Left lobe of liver (tissue), 2 donors: ENCODE measurements around the gene OR8J3. TPM values are rescaled to one million over a fixed set of nuclear protein-coding genes. Genes with fewer than 3 reads are reported as not detected.
"Not testable (repeated sequence)": the region's sequence is repeated elsewhere in the genome, so short reads cannot be mapped to it uniquely, and the experiment has no call there.

Experiments used
- ATAC-seq: fragments of 200-7000 bp; cut with Tn5 transposase; one replicate; pipeline ENCODE4 v1.9.1; 2020; ENCODE audit warnings: mild to moderate bottlenecking, moderate library complexity
- DNase-seq: peaks from one replicate; pipeline ENCODE4 v3.0.0-alpha.2; 2020; ENCODE audit warnings: low spot score
- total RNA-seq: library from RNA; stranded (reverse); gene quantifications from one replicate; pipeline ENCODE4 v1.2.1, GENCODE V29; 2021
- donor health status: DM: no; HTN: no; CAD: no; lungs with moderate emphysema.
- donor health status: DM: no; HTN: yes; CAD: no.

OR8J3 gene, protein sequence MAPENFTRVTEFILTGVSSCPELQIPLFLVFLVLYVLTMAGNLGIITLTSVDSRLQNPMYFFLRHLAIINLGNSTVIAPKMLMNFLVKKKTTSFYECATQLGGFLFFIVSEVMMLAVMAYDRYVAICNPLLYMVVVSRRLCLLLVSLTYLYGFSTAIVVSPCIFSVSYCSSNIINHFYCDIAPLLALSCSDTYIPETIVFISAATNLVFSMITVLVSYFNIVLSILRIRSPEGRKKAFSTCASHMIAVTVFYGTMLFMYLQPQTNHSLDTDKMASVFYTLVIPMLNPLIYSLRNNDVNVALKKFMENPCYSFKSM
- total RNA-seq, result not detected

DNA sequence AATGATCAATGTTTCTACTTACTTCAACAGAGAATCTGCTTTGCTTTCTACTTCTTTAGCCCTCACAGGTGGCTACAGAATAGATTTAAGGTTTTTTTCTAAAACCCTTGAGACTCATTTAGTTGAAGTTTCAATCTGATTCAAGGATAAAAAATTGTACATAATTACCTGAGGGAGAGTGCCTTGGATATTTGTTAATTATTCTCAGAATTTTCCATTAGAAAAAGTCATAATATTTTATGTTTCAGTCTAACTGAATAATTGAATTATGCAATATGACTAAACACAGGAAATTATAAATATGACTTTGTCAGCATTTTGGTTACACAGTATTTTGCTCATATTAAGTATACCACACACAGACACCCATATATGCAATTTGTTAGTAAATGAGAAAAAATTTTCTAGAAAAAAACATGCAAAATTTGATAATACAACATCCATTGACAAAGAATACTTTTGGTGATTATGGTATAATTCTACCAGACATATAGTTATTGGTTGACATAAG lies at the start of gene OR8J3:
TSS of gene OR8J3 (minus strand) at position 51 of the 511 bp plus-strand sequence. CDS start 2,483 bp downstream, outside the sequence.
- DNase-seq, result no peak
- ATAC-seq, result no peak

DNA sequence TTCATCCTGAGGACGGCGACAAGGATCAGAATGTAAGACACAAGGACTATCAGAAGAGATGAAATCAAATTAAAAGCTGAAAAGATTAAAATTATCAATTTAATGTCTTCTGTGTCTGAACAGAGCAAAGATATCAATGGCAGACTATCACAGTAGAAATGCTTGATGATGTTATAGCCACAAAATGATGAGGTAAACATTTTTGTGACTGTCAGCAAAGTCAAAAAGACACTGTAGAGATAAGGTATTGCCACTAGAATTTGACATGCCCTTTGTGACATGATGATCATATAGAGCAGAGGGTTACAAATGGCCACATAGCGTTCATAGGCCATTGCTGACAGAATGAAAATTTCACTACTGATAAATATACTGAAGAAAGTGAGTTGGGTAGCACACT lies 48.6 kb upstream of the OR8J3 start:
- ATAC-seq (no peak), DNase-seq (no peak)

DNA sequence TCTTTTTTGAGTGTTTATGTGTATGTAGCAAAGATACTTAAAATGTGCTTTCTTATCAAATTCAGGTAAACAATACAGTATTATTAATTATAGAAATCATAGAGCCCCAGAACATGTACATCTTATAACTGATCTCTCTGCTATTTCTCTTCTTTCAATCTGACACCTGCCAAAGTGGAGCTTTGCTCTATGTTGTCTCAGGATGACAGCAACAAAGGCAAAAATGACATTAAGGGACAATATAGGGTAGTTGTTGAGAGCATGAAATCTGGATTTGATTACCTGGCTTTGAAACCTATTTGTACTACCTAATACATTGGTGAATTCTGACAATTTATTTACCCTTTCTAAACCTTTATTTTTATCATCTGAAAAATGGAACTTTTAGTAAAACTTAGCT lies 43.5 kb upstream of the OR8J3 start:
- DNase-seq (no peak), ATAC-seq (no peak)

DNA sequence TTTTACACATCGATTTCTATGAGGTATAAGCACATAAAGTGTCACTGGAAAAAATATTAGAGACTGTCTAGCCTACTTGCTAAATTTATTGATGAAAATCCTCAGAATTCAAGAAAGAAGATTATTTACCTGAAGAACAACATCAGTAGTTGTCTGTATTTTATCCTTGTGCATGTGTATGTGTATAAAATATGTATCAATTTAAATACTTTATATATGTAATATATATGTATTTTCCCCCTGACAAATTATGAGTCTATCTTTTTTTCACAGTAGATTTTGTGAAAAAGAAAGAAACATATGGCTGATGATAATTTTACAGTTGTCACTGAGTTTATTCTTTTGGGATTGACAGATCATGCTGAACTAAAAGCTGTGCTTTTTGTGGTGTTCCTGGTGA lies 36.3 kb upstream of the OR8J3 start, which contains the start of gene OR5J2:
TSS of gene OR5J2 (plus strand) at position 301 of the 400 bp plus-strand sequence. CDS start at position 301, 0 bp downstream.
- ATAC-seq (no peak), DNase-seq (no peak)

DNA sequence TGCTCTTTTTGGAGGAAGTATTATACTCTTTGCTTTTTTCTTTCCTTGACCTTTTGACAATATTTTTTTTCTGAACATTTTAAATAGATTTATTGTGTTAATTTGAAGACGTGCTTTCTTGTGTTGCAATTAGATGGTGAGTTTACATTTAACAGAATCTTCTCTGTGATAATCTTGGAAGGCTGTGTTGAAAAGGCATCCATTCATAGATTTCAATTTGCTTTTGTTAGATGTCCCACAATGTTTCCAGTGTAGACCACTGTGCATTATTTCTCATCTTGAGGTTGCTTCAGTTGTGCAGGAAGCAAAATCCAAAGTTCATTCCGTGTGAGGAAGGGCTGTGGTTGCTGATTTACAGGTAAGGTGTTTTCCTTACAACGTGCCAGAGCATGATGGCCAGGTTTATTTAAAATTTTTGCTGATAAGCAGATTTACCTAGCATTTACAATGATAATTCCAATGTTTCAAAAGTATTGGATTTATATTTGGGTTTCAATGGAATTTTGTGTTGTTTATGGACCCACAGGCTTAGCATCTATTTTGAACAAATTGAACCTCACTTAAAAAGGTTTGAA lies 32.3 kb upstream of the OR8J3 start:
- no peak for ATAC-seq
- DNase-seq, result no peak

DNA sequence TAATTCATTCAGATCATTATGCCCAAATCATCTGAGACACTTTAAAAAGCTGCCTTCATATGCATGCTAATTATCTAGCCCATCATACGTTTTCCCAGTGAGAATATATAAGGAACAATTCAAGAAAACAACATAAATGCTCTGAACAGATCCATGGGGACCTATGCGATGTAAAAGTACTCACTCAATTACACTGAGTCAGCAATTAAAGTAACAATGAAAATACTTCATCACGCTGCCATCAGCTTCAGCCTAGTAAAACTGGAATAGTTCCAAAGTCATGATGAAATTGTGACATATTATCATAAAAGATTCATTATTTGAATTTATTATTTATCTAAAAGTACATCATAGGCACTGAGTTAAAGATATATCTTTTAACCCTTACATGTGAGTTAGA lies 23.8 kb upstream of the OR8J3 start:
- no peak for ATAC-seq
- DNase-seq, result no peak

DNA sequence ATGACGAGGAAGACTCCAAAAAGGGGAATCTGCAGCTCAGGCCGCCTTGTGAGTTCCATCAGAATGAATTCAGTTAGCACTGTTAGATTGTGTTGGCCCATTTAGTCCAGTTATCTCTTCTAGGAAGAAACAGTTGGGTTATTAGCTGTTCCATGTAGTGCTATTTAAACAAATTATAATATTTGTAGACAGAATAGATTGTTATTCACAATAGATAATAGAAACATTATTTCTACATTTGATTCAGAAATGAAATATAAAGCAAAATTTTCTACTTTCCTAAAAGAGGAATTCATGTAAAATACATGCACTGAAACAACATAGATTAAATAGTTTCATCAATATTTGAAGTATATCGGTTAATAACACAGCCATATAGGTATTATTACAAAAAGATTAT lies 20.2 kb upstream of the OR8J3 start, which contains the start of gene OR8K5:
TSS of gene OR8K5 (minus strand) at position 101 of the 400 bp plus-strand sequence. CDS start at position 101, 0 bp downstream.
- ATAC-seq (no peak), DNase-seq (no peak)

DNA sequence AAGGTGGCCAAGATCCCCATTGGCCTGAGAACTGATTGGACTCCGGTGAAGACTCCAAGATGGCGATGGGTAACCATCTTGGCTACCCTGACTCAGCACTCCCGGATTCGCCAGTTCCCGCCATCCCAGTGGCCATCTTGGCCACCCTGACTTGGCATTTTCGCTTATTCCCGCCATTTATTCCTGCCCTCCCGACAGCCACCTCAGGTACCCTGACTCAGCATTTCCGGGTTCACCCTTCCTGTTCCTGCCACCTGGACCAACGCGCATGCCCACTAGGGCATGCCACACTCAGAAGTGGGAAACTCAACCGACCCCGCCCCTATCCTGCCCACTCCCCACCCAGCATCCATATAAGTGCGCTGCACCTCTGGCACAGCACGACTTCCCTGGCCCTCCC lies 12.3 kb upstream of the OR8J3 start:
- ATAC-seq (no peak), DNase-seq (no peak)

DNA sequence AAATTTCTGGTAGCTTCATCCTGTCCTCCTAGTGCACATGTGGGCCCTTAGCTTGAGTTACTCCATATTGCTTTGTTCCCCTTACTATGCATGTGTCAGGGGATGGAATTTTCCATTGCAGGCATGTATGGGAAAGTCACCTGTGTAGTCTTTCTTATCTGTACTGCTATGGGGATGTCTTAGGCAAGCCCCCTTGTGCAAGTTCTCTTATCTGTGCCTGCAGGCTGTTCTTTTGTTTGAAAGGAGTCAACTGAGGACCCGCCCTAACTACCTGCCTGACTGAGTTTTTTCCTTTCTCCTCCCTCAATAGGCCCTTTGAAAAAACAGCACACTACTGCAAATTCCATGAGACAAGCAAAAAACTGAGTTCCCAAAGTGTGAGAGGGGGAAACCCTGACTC lies 11.4 kb upstream of the OR8J3 start:
- no peak for DNase-seq
- no peak for ATAC-seq

DNA sequence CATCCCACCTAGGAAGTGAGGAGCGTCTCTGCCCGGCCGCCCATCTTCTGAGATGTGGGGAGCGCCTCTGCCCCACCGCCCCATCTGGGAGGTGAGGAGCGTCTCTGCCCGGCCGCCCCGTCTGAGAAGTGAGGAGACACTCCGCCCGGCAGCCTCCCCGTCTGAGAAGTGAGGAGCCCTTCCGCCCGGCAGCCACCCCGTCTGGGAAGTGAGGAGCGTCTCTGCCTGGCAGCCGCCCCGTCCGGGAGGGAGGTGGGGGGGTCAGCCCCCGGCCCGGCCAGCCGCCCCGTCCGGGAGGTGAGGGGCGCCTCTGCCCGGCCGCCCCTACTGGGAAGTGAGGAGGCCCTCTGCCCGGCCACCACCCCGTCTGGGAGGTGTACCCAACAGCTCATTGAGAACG lies 3.7 kb upstream of the OR8J3 start:
- not testable (repeated sequence) for DNase-seq, ATAC-seq

DNA sequence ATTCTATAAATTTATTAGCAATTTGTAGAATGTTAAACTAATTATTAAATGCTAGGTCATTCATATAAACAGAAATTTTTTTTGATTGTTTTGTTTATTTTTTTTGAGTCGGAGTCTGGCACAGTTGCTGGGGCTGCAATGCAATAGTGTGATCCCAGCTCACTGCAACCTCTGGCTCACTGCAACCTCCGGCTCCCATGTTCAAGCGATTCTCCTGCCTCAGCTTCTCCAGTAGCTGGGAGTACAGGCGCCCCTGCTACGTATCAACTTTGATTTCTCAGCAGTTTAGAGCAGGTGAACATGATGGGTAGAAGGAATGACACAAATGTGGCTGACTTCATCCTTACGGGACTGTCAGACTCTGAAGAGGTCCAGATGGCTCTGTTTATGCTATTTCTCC lies 17.9 kb downstream of the OR8J3 start, which contains the start of gene OR8H3:
TSS of gene OR8H3 (plus strand) at position 301 of the 400 bp plus-strand sequence. CDS start at position 301, 0 bp downstream.
- ATAC-seq, result no peak
- DNase-seq, result no peak

DNA sequence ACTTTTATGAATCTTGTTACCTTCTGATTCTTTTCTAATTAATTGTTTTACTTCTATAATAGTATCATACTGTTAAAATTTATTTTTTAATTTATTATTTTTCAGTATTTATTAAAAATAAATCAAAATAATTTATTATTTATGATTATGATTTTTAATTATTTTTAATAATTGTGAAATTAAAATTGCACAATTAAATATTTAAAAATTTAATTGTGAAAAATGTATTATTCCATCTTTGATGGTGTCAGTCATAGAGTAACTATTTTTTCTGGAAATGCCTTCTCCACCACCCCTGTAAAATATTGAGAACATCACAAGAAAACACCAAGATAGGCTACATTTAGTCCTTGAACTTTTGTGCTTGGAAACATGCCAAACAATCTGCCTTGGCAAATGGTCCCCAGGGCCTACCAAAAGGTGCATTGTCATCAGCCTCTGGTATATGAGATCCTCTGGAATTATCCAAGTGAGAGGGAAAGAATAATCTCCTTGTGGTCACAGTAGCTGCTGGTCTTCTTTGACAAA lies 36.7 kb downstream of the OR8J3 start, which contains the start of gene OR8H2:
TSS of gene OR8H2 (plus strand) at position 478 of the 528 bp plus-strand sequence. CDS start 1,356 bp downstream, outside the sequence.
- DNase-seq (no peak), ATAC-seq (no peak)

DNA sequence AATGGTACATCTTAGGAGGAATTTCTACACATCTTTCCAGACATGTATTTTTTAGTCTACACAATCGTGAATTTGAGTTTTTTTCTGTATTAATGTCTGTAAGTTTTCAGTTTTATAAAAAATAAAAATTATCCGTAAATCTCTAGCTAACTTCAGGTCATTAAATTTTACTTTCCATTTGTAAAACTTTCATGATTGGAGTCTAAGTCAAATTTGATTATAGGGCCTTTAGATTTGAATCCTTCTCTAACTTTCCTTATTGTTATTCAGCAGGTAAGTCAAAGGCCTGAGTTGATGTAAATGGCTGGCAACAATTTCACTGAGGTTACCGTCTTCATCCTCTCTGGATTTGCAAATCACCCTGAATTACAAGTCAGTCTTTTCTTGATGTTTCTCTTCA lies 47.0 kb downstream of the OR8J3 start, which contains the start of gene OR8I2:
TSS of gene OR8I2 (plus strand) at position 301 of the 400 bp plus-strand sequence. CDS start at position 301, 0 bp downstream.
- ATAC-seq (no peak), DNase-seq (no peak)

DNA sequence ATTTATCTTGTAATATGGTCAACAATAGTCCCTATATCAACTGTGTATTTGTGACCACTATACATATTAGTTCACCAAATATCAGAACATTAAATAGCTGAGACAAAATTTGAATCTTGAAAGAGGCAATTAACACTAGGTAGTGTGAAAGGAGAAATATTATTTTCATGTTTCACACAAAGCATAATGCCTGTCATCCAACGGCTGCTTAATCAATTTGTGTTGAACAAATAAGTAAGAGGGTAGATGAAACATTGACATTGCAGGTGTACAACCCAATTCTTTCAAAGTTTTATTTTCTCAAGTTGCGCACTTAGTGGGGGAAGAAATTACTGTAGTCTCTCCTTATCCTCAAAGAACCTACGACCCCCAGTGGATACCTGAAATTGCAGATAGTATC lies 50.3 kb downstream of the OR8J3 start:
- no peak for DNase-seq
- ATAC-seq, result no peak

Other genes with a start within 250 kb of the OR8J3 start
- gene OR5W2, start 225.6 kb downstream of the OR8J3 start, total RNA-seq, result not detected
- gene OR5I1, start 203.8 kb downstream of the OR8J3 start, total RNA-seq, result not detected
- not detected for gene OR10AG1, start 170.3 kb downstream of the OR8J3 start, total RNA-seq
- gene OR5F1, start 145.6 kb downstream of the OR8J3 start, total RNA-seq, result not detected
- not detected for gene OR5AS1, start 112.5 kb downstream of the OR8J3 start, total RNA-seq
- gene OR8I2, start 46.9 kb downstream of the OR8J3 start, total RNA-seq, result not detected
- gene OR8H2, start 36.5 kb downstream of the OR8J3 start, total RNA-seq, result not detected
- gene OR8H3, start 17.8 kb downstream of the OR8J3 start, total RNA-seq, result not detected
- gene OR8K5, start 20.1 kb upstream of the OR8J3 start, total RNA-seq, result not detected
- not detected for gene OR5J2, start 36.4 kb upstream of the OR8J3 start, total RNA-seq
- gene OR5T2, start 94.1 kb upstream of the OR8J3 start, total RNA-seq, result not detected
- gene OR5T3, start 112.1 kb upstream of the OR8J3 start, total RNA-seq, result not detected
- gene OR5T1, start 134.0 kb upstream of the OR8J3 start, total RNA-seq, result not detected
- gene OR8H1, start 152.1 kb upstream of the OR8J3 start, total RNA-seq, result not detected
- not detected for gene OR8K3, start 174.9 kb upstream of the OR8J3 start, total RNA-seq
- gene OR8K1, start 205.8 kb upstream of the OR8J3 start, total RNA-seq, result not detected
- not detected for gene OR8J1, start 214.1 kb upstream of the OR8J3 start, total RNA-seq
- not detected for gene OR8U1, start 235.4 kb upstream of the OR8J3 start, total RNA-seq